Small intestine (tissue), 7 donors: ENCODE measurements around the gene JAKMIP2. TPM values are rescaled to one million over a fixed set of nuclear protein-coding genes. Genes with fewer than 3 reads are reported as not detected.
"Not testable (repeated sequence)": the region's sequence is repeated elsewhere in the genome, so short reads cannot be mapped to it uniquely, and the experiment has no call there.

ENCODE experiments used
- DNase-seq, 2 donors: peaks; one replicate each; pipeline versions ENCODE4 v3.0.0 to v3.0.0-alpha.2; 2013
- FAIRE-seq: peaks from 2 replicates; lab custom pipeline; 2012; peaks lifted over from hg19 to GRCh38; lab: Jason Lieb, UNC
- H3K27ac ChIP-seq, 3 donors: one replicate each; pipeline ENCODE4 v1.5.1; 2013; ENCODE audit warnings: low read length in 2 of 3, mild to moderate bottlenecking in 2 of 3, control low read depth in 1 of 3, inconsistent platforms in 1 of 3, low read depth in 1 of 3, moderate library complexity in 1 of 3
- H3K27me3 ChIP-seq, 3 donors: one replicate each; pipeline ENCODE4 v1.6.1; 2013; ENCODE audit warnings: low read length in 3 of 3, inconsistent platforms in 1 of 3; ENCODE audit not compliant: control insufficient read depth in 3 of 3, insufficient read depth in 3 of 3
- H3K36me3 ChIP-seq, 3 donors: one replicate each; pipeline ENCODE4 v1.6.1; 2013; ENCODE audit warnings: low read length in 3 of 3, inconsistent platforms in 1 of 3, low read depth in 1 of 3, mild to moderate bottlenecking in 1 of 3, moderate library complexity in 1 of 3; ENCODE audit not compliant: control insufficient read depth in 3 of 3, insufficient read depth in 2 of 3
- H3K4me1 ChIP-seq, 3 donors: one replicate each; pipeline ENCODE4 v1.6.1; 2013; ENCODE audit warnings: low read length in 2 of 3, inconsistent platforms in 1 of 3, low read depth in 1 of 3, mild to moderate bottlenecking in 1 of 3, moderate library complexity in 1 of 3; ENCODE audit not compliant: control insufficient read depth in 3 of 3, insufficient read depth in 2 of 3
- H3K4me3 ChIP-seq, 3 donors: one replicate each; pipeline ENCODE4 v1.5.1; 2013; ENCODE audit warnings: low read length in 3 of 3, control low read depth in 1 of 3, inconsistent platforms in 1 of 3, low read depth in 1 of 3, mild to moderate bottlenecking in 1 of 3, moderate library complexity in 1 of 3
- H3K9me3 ChIP-seq, 2 donors: one replicate each; pipeline ENCODE4 v1.6.1; 2013; ENCODE audit warnings: low read depth in 1 of 2, low read length in 1 of 2; ENCODE audit not compliant: control insufficient read depth in 2 of 2, insufficient read depth in 1 of 2
- WGBS, 3 donors: extraction: QIAGEN DNeasy Blood & Tissue Kit; methylation state at CpG; one replicate each; pipeline ENCODE4 v1.1.7; 2013; 5-methylcytosine and 5-hydroxymethylcytosine counted together
- polyA plus RNA-seq, 4 donors: library from polyadenylated mRNA; stranded (reverse) in 3 of 4; unstranded in 1 of 4; fragments of 200-250 nt in 3 of 4; fragments of 120-200 nt in 1 of 4; gene quantifications; one replicate each; pipeline versions ENCODE4 v1.2.1 to v1.2.3, GENCODE V29; 2013
- donor health status: healthy with polysubstance abuse.
- donor health status: control.
- donor health status: control.
- donor health status: Bipolar disorder and iron deficiency.
- donor health status: healthy.

The JAKMIP2 gene
- polyA plus RNA-seq, 4 donors, result 0.22 to 1.0 (median 0.42) TPM

GRCh38 chr5:147803161-147803560 is 20.6 kb upstream of the JAKMIP2 start:
- H3K27me3 ChIP-seq, FAIRE-seq, DNase-seq, H3K9me3 ChIP-seq, H3K27ac ChIP-seq, H3K36me3 ChIP-seq, H3K4me3 ChIP-seq, H3K4me1 ChIP-seq: not testable (repeated sequence)
- 57 to 79% (median 73%) methylated on average over 3 of the region's 3 CpGs for WGBS, 3 donors

GRCh38 chr5:147801461-147801860 is 18.9 kb upstream of the JAKMIP2 start:
- DNase-seq (no peak), FAIRE-seq (no peak)
- Histone ChIP-seq H3K27me3 (peaks cover 0 to 2% (median 0%) of the 10 kb centered on the region in 3 donors), H3K9me3 (no peaks in the 10 kb centered on the region), H3K4me3 (no peak overlapping the region), H3K36me3 (no peaks in the 10 kb centered on the region), H3K27ac (no peak overlapping the region), H3K4me1 (no peaks in the 10 kb centered on the region)
- 72 to 83% (median 82%) methylated on average over 1 of the region's 1 CpG for WGBS, 3 donors

GRCh38 chr5:147800491-147800890 is 18.0 kb upstream of the JAKMIP2 start:
- Histone ChIP-seq H3K9me3 (no peaks in the 10 kb centered on the region), H3K27me3 (peaks cover 0 to 2% (median 0%) of the 10 kb centered on the region in 3 donors), H3K36me3 (no peaks in the 10 kb centered on the region), H3K4me3 (no peak overlapping the region), H3K27ac (no peak overlapping the region), H3K4me1 (no peaks in the 10 kb centered on the region)
- FAIRE-seq (no peak), DNase-seq (no peak)
- 84 to 88% (median 86%) methylated on average over 3 of the region's 3 CpGs for WGBS, 3 donors

- DNase-seq (no peak), FAIRE-seq (no peak)
- no peaks in the 10 kb centered on the region for H3K4me1 ChIP-seq
- H3K36me3 ChIP-seq, result no peaks in the 10 kb centered on the region
- H3K9me3 ChIP-seq, result no peaks in the 10 kb centered on the region
- H3K27ac ChIP-seq, result no peak overlapping the region
- WGBS, 3 donors, result 77 to 79% (median 78%) methylated on average over 6 of the region's 6 CpGs
- no peak overlapping the region for H3K4me3 ChIP-seq
- peaks cover 0 to 2% (median 0%) of the 10 kb centered on the region in 3 donors for H3K27me3 ChIP-seq
These were observed 14.2 kb upstream of the JAKMIP2 start for GRCh38 chr5:147796556-147797308.

- FAIRE-seq (no peak), DNase-seq (no peak)
- Histone ChIP-seq H3K4me3 (no peak overlapping the region), H3K9me3 (no peaks in the 10 kb centered on the region), H3K27me3 (no peaks in the 10 kb centered on the region), H3K36me3 (no peaks in the 10 kb centered on the region), H3K27ac (no peak overlapping the region), H3K4me1 (no peaks in the 10 kb centered on the region)
- WGBS, 3 donors, result 90 to 98% (median 96%) methylated on average over 6 of the region's 6 CpGs
These were observed 8.7 kb upstream of the JAKMIP2 start for GRCh38 chr5:147791181-147791580.

- H3K4me3 ChIP-seq, result no peak overlapping the region
- no peak for FAIRE-seq
- H3K36me3 ChIP-seq, result no peaks in the 10 kb centered on the region
- H3K4me1 ChIP-seq, result no peaks in the 10 kb centered on the region
- H3K27ac ChIP-seq, result no peak overlapping the region
- WGBS, 3 donors, result 89 to 93% (median 92%) methylated on average over 2 of the region's 2 CpGs
- no peaks in the 10 kb centered on the region for H3K9me3 ChIP-seq
- no peaks in the 10 kb centered on the region for H3K27me3 ChIP-seq
- no peak for DNase-seq
These were observed 7.3 kb upstream of the JAKMIP2 start for GRCh38 chr5:147789820-147790219.

- H3K27ac ChIP-seq, result no peak overlapping the region
These were observed 5.5 kb upstream of the JAKMIP2 start for GRCh38 chr5:147788023-147788422.

GRCh38 chr5:147786142-147786541 is 3.6 kb upstream of the JAKMIP2 start:
- Histone ChIP-seq H3K9me3 (no peaks in the 10 kb centered on the region), H3K36me3 (no peaks in the 10 kb centered on the region), H3K27ac (no peak overlapping the region), H3K4me3 (no peak overlapping the region), H3K27me3 (no peaks in the 10 kb centered on the region), H3K4me1 (peaks cover 0 to 4% (median 0%) of the 10 kb centered on the region in 3 donors)
- 66 to 87% (median 70%) methylated on average over 2 of the region's 2 CpGs for WGBS, 3 donors
- FAIRE-seq (no peak), DNase-seq (no peak)

More at GRCh38 chr5:147788023-147788422, 5.5 kb upstream of the JAKMIP2 start:
- no peak for DNase-seq
- no peaks in the 10 kb centered on the region for H3K27me3 ChIP-seq
- no peaks in the 10 kb centered on the region for H3K9me3 ChIP-seq
- no peaks in the 10 kb centered on the region for H3K4me1 ChIP-seq
- FAIRE-seq, result no peak
- H3K4me3 ChIP-seq, result no peak overlapping the region
- H3K36me3 ChIP-seq, result no peaks in the 10 kb centered on the region
